ENCODE results near the gene TEX26. TPM values are rescaled to one million over a fixed set of nuclear protein-coding genes. Genes with fewer than 3 reads are reported as not detected.

The TEX26 gene
- total and polyA plus RNA-seq, 2 donors (not counting 1 experiment from before 2014, with no cell fraction given): 0.22 to 0.66 TPM

GRCh38 chr13:31007417-31007816, 75.0 kb downstream of the TEX26 start:
- Histone ChIP-seq H4K20me1 (ENCODE audit: control insufficient read depth, extremely low read depth, insufficient read depth, low read length) (no peaks in the 10 kb centered on the region), H3K9me3 (ENCODE audit: control insufficient read depth, insufficient read depth, low read depth, low read length) (no peaks in the 10 kb centered on the region), H3K27ac (ENCODE audit: insufficient read depth, low read length) (no peak overlapping the region), H3K36me3 (ENCODE audit: control insufficient read depth, insufficient read depth, low read length) (no peaks in the 10 kb centered on the region), H3K4me2 (ENCODE audit: extremely low read depth, insufficient read depth, low read length) (no peak overlapping the region), H2AFZ (ENCODE audit: low read length) (no peak overlapping the region), H3K4me1 (ENCODE audit: control insufficient read depth, extremely low read depth, insufficient read depth, low read length) (no peaks in the 10 kb centered on the region), H3K4me3 (replicated peaks in 1 of 4; ENCODE audit: control extremely low read depth in 1 of 4, insufficient read depth in 1 of 4, low read depth in 3 of 4, low read length in 4 of 4) (no peak overlapping the region), H3K79me2 (ENCODE audit: control insufficient read depth, insufficient read depth, low read length) (no peaks in the 10 kb centered on the region), H3K27me3 (ENCODE audit: control insufficient read depth, insufficient read depth, low read length) (peaks cover 4% of the 10 kb centered on the region), H3K9ac (ENCODE audit: insufficient read depth, low read length) (no peak overlapping the region)
- DNase-seq (ENCODE audit: low read depth in 2 of 2): no peak
- TF ChIP-seq EZH2 (IDR thresholded peaks at IDR 0.05; ENCODE audit: low read length, missing control alignments) (no peak), CTCF (conservative IDR thresholded peaks at IDR 0.05 in 1 of 2, IDR thresholded peaks at IDR 0.05 in 1 of 2; ENCODE audit: low read depth in 1 of 2, low read length in 2 of 2) (no peak)

GRCh38 chr13:31008400-31009115, 76.1 kb downstream of the TEX26 start:
- no peaks in the 10 kb centered on the region for H3K9me3 ChIP-seq (ENCODE audit: control insufficient read depth, insufficient read depth, low read depth, low read length)
- DNase-seq (ENCODE audit: low read depth in 2 of 2): peak in 1 of 2 donors; percentile 69
- no peaks in the 10 kb centered on the region for H4K20me1 ChIP-seq (ENCODE audit: control insufficient read depth, extremely low read depth, insufficient read depth, low read length)
- no peak overlapping the region for H3K9ac ChIP-seq (ENCODE audit: insufficient read depth, low read length)
- H3K4me1 ChIP-seq (ENCODE audit: control insufficient read depth, extremely low read depth, insufficient read depth, low read length): no peaks in the 10 kb centered on the region
- TF ChIP-seq EZH2 (IDR thresholded peaks at IDR 0.05; ENCODE audit: low read length, missing control alignments) (no peak), CTCF (conservative IDR thresholded peaks at IDR 0.05 in 1 of 2, IDR thresholded peaks at IDR 0.05 in 1 of 2; ENCODE audit: low read depth in 1 of 2, low read length in 2 of 2) (no peak)
- H3K4me3 ChIP-seq (replicated peaks in 1 of 4; ENCODE audit: control extremely low read depth in 1 of 4, insufficient read depth in 1 of 4, low read depth in 3 of 4, low read length in 4 of 4): no peak overlapping the region
- no peak overlapping the region for H3K4me2 ChIP-seq (ENCODE audit: extremely low read depth, insufficient read depth, low read length)
- no peak overlapping the region for H3K27ac ChIP-seq (ENCODE audit: insufficient read depth, low read length)
- no peak overlapping the region for H2AFZ ChIP-seq (ENCODE audit: low read length)
- peaks cover 4% of the 10 kb centered on the region for H3K27me3 ChIP-seq (ENCODE audit: control insufficient read depth, insufficient read depth, low read length)
- H3K36me3 ChIP-seq (ENCODE audit: control insufficient read depth, insufficient read depth, low read length): no peaks in the 10 kb centered on the region
- no peaks in the 10 kb centered on the region for H3K79me2 ChIP-seq (ENCODE audit: control insufficient read depth, insufficient read depth, low read length)

- peak in 1 of 2 donors; percentile 60 for DNase-seq (ENCODE audit: low read depth in 2 of 2)
- Histone ChIP-seq H3K27ac (ENCODE audit: insufficient read depth, low read length) (no peak overlapping the region), H4K20me1 (ENCODE audit: control insufficient read depth, extremely low read depth, insufficient read depth, low read length) (no peaks in the 10 kb centered on the region), H3K36me3 (ENCODE audit: control insufficient read depth, insufficient read depth, low read length) (no peaks in the 10 kb centered on the region), H2AFZ (ENCODE audit: low read length) (no peak overlapping the region), H3K9me3 (ENCODE audit: control insufficient read depth, insufficient read depth, low read depth, low read length) (no peaks in the 10 kb centered on the region), H3K4me1 (ENCODE audit: control insufficient read depth, extremely low read depth, insufficient read depth, low read length) (no peaks in the 10 kb centered on the region), H3K79me2 (ENCODE audit: control insufficient read depth, insufficient read depth, low read length) (no peaks in the 10 kb centered on the region), H3K9ac (ENCODE audit: insufficient read depth, low read length) (no peak overlapping the region), H3K27me3 (ENCODE audit: control insufficient read depth, insufficient read depth, low read length) (peaks cover 4% of the 10 kb centered on the region), H3K4me2 (ENCODE audit: extremely low read depth, insufficient read depth, low read length) (no peak overlapping the region), H3K4me3 (replicated peaks in 1 of 4; ENCODE audit: control extremely low read depth in 1 of 4, insufficient read depth in 1 of 4, low read depth in 3 of 4, low read length in 4 of 4) (no peak overlapping the region)
- TF ChIP-seq EZH2 (IDR thresholded peaks at IDR 0.05; ENCODE audit: low read length, missing control alignments): no peak
- no peak for TF ChIP-seq CTCF (conservative IDR thresholded peaks at IDR 0.05 in 1 of 2, IDR thresholded peaks at IDR 0.05 in 1 of 2; ENCODE audit: low read depth in 1 of 2, low read length in 2 of 2)
Measured at GRCh38 chr13:31009166-31009565, 76.7 kb downstream of the TEX26 start.

All from fibroblast of lung (primary cell).